GM15510 (cell line): Measurements from ENCODE around the gene EN2.

ENCODE experiments used
- POLR2A ChIP-seq: IDR thresholded peaks from 3 replicates; pipeline ENCODE4 v1.6.1; 2011; ENCODE audit warnings: borderline replicate concordance; ENCODE audit not compliant: insufficient read length; ENCODE audit errors: extremely low read depth

Gene EN2

GRCh38 chr7:155454183-155455112 is 3.5 kb upstream of the EN2 start:
- no peak for TF ChIP-seq POLR2A

DNA sequence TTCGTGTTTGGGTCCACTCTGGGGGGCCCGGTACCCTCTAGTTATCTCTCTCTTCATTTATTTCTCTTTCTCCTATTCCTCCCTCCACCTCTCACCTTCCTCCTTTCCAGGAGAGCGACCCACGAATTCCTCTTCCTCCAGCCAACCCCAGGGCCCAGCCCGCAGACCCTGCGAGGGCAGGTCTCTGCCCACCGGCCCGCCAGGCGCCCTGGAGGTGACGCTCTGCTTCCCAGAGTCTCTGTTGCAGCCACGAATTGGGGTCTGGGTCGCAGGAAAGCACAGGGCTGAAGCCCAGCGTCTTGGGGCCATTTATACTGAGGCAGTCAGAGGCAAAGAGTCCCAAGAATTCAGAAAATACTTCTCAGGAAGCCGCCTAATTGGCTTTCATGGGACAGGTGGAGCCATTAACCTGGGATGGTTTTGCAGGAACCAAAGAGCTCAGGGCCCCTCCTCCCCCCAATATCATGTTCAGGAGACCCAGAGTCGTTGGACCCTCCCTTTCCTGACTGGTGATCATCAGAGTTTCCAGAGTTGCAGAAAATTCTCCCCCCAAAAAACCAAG is 2.7 kb upstream of the EN2 start:
- no peak for TF ChIP-seq POLR2A

DNA sequence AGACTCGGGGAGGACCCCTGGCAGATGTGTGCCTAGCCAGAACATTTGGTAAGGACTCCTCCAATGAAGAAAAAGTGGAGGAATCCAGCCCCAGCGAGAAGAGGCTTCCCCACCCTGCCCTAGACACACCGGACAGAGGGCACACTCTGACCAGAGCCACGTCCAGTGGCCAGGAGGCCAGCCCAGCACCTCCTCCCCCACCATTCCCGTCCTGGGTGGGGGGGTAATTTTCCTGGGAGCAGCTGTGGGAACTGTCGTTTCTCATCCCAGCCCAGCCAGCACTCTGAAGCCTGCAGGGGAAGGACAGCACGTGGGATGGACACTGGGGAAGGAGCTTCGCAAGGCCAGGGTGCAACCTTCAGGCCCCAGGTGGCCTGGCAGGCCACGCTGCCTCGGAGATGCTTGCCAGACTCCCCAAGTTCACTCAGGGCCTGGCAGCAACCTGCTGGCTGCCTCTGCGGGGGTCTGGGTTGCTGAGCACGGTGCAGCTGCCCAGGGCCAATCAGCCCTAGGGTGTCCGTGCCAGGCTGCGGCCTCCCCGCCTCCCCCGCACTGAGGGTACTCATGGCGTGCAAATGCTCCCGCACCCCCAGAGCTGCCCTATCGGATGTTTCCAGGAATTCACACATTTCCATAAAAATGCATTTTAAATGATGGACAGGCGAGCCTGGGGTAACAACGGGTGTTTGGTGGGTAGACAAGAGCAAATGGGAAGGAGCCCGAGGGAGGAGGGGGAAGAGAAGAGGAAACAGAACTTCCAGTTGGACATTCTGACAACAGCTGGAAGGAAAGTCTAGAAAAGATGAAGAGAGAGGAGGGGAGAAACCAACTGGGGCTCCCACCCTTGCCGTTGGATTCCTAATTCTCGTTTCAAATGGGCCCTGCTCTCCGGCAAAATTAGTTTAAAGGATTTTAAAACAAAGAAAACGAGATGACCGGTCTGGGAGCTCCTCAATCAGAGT is 1.9 kb upstream of the EN2 start:
- TF ChIP-seq POLR2A: no peak

GRCh38 chr7:155456738-155457543 is 988 bp upstream of the EN2 start:
- no peak for TF ChIP-seq POLR2A

- TF ChIP-seq POLR2A: no peak
These were observed 302 bp upstream of the EN2 start for GRCh38 chr7:155457544-155458110.

GRCh38 chr7:155458878-155459699 is 1.2 kb downstream of the EN2 start:
- no peak for TF ChIP-seq POLR2A

DNA sequence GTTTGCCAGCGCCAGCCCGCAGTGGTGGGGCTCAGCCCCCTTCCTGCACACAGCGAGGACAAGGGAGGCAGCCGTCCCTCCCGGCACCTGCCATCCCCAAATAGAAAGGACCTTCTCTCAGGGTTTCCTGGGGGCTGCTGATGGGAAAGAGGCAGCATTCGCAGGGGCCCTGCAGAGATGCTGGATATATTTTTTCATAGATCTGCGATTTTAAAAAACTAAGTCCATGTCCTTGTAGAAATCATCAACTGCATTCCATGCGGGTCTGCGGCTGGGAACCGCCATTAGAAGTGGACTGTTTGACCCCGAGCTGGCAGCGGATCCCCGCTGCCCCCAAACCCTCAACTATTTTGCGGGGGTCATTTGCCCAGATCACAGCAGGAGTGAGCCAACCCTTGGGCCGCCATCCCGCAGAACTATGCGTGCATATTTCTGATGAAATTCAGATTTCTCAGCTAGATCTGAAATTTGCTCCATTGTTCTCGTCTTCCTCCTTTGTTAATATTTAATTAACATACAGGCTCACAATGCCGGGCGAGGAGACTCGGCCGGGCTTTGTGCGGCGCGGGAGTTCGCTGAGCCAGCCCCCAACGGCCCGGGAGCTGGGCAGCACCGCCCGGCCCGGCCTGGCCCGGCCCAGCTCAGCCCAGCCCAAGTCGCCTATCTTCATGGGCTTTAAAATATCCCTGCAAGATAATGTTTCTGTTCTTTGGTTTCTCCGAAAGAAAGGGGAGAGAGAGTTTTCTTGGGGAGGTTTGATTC is 2.0 kb downstream of the EN2 start:
- TF ChIP-seq POLR2A: no peak

- no peak for TF ChIP-seq POLR2A
These were observed 3.1 kb downstream of the EN2 start for GRCh38 chr7:155460926-155461613.

DNA sequence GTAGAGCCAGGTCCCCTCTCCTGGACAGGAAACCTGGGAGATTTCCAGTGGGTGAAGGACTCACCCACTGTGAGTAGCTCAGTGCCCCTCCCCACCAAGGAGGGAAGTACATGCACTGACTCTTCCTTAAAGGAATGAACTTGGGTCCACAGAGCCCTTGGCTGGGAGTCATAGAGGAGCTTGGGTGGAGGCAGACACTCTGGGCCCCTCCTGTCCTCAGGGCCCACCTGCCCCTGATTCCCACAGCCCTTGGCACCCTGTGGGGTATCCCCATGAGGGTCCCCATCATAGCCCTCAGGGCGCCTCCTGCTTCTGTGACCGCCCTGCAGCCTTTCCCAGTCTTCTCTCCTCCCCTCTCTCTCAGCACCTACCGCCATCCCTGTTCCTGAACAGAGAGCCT is 3.7 kb downstream of the EN2 start:
- TF ChIP-seq POLR2A: no peak

DNA sequence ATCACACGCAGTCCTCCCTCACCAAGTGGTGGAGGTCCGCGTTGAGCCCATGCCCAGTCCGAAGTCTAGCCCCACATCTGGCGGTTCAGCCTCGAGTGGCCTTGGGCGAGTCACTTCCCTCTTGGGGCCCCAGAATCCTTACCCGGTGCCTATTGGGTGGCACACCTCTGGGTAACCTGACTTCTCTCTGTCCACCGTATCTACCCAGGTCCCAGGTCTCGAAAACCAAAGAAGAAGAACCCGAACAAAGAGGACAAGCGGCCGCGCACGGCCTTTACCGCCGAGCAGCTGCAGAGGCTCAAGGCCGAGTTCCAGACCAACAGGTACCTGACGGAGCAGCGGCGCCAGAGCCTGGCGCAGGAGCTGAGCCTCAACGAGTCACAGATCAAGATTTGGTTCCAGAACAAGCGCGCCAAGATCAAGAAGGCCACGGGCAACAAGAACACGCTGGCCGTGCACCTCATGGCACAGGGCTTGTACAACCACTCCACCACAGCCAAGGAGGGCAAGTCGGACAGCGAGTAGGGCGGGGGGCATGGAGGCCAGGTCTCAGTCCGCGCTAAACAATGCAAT is 4.3 kb downstream of the EN2 start:
- TF ChIP-seq POLR2A: no peak

GRCh38 chr7:155463114-155463811 is 5.3 kb downstream of the EN2 start:
- TF ChIP-seq POLR2A: no peak
